H1 (cell line): Measurements from ENCODE around the gene STAM2. TPM values are rescaled to one million over a fixed set of nuclear protein-coding genes. Genes with fewer than 3 reads are reported as not detected.

Experiments used
- CTCF ChIA-PET: fragments of 300-600 bp; sonication (Branson Sonifier 250); formaldehyde crosslinking; loops from one replicate; lab custom pipeline; 2021; ENCODE audit not compliant: partially characterized antibody; lab: Charles Lee
- POLR2A ChIA-PET: fragments of 300-600 bp; sonication (Branson Sonifier 250); formaldehyde crosslinking; loops from one replicate; lab custom pipeline; 2021; ENCODE audit warnings: inconsistent platforms; ENCODE audit not compliant: partially characterized antibody; lab: Charles Lee
- DNase-seq, 2 experiments: peaks; one replicate each; pipeline versions ENCODE4 v3.0.0 to v3.0.0-alpha.2; 2010 to 2022; ENCODE audit warnings: low spot score in 2 of 2, low read depth in 1 of 2, mixed read lengths in 1 of 2
- FAIRE-seq: peaks from 2 replicates; lab custom pipeline; 2011; peaks lifted over from hg19 to GRCh38; lab: Jason Lieb, UNC
- H2AFZ ChIP-seq: 2 replicates; pipeline ENCODE4 v1.8.1; 2012; ENCODE audit warnings: low read length, inconsistent platforms
- H2AK5ac ChIP-seq: 2 replicates; pipeline ENCODE4 v1.6.1; 2013; ENCODE audit warnings: low read depth, low read length
- H2BK120ac ChIP-seq: replicated peaks from 2 replicates; pipeline ENCODE3; 2013; ENCODE audit warnings: low read depth, low read length, inconsistent platforms
- H2BK12ac ChIP-seq: 2 replicates; pipeline ENCODE4 v1.6.1; 2013; ENCODE audit warnings: low read depth, low read length
- H2BK15ac ChIP-seq: 2 replicates; pipeline ENCODE4 v1.6.1; 2013; ENCODE audit warnings: low read length
- H2BK20ac ChIP-seq: 2 replicates; pipeline ENCODE4 v1.6.1; 2013; ENCODE audit warnings: low read length
- H2BK5ac ChIP-seq: 2 replicates; pipeline ENCODE4 v1.6.1; 2013; ENCODE audit warnings: low read depth, low read length
- H3K14ac ChIP-seq: 2 replicates; pipeline ENCODE4 v1.6.1; 2013; ENCODE audit warnings: inconsistent platforms; ENCODE audit not compliant: insufficient read length
- H3K18ac ChIP-seq: 2 replicates; pipeline ENCODE4 v1.6.1; 2013; ENCODE audit warnings: low read length; ENCODE audit errors: extremely low read depth
- H3K23ac ChIP-seq: 2 replicates; pipeline ENCODE4 v1.6.1; 2013; ENCODE audit warnings: inconsistent platforms; ENCODE audit not compliant: insufficient read length
- H3K23me2 ChIP-seq: 2 replicates; pipeline ENCODE4 v1.6.1; 2013; ENCODE audit warnings: low read depth, low read length
- H3K27ac ChIP-seq: 2 replicates; pipeline ENCODE4 v1.6.1; 2011; ENCODE audit warnings: low read depth, low read length, inconsistent platforms
- H3K27me3 ChIP-seq, 4 experiments: replicated peaks in 1 of 4; 1 replicate in 1 of 4; 2 replicates in 3 of 4; pipeline versions ENCODE4 v1.6.1 to v1.8.1; 2011 to 2013; ENCODE audit warnings: low read length in 3 of 4, mild to moderate bottlenecking in 3 of 4, inconsistent platforms in 2 of 4, mixed read lengths in 2 of 4, moderate library complexity in 1 of 4; ENCODE audit not compliant: control insufficient read depth in 3 of 4, insufficient read depth in 3 of 4; ENCODE audit errors: extremely low read depth in 1 of 4
- H3K36me3 ChIP-seq, 4 experiments: 2 replicates each; pipeline versions ENCODE4 v1.6.1 to v1.8.1; 2011 to 2013; ENCODE audit warnings: mild to moderate bottlenecking in 4 of 4, low read length in 3 of 4, moderate library complexity in 2 of 4, control low read depth in 1 of 4, inconsistent platforms in 1 of 4; ENCODE audit not compliant: insufficient read depth in 4 of 4, control insufficient read depth in 2 of 4
- H3K4ac ChIP-seq: replicated peaks from 2 replicates; pipeline ENCODE3; 2013; ENCODE audit warnings: low read length, low read depth, mixed read lengths, inconsistent platforms; ENCODE audit not compliant: insufficient read length
- H3K4me1 ChIP-seq, 4 experiments: replicated peaks in 1 of 4; 1 replicate in 1 of 4; 2 replicates in 3 of 4; pipeline versions ENCODE4 v1.6.1 to v1.8.1; 2011 to 2013; ENCODE audit warnings: low read length in 3 of 4, inconsistent platforms in 2 of 4, mixed read lengths in 1 of 4; ENCODE audit not compliant: insufficient read depth in 4 of 4, control insufficient read depth in 3 of 4
- H3K4me2 ChIP-seq, 2 experiments: 2 replicates each; pipeline versions ENCODE4 v1.6.1 to v1.8.1; 2011 to 2013; ENCODE audit warnings: low read depth in 2 of 2, low read length in 2 of 2, control low read depth in 1 of 2, inconsistent platforms in 1 of 2, mild to moderate bottlenecking in 1 of 2; ENCODE audit not compliant: insufficient read depth in 1 of 2
- H3K4me3 ChIP-seq, 4 experiments: fragments of 200-600, 300-600 bp in 1 of 4; sonication (generic), shearing (Covaris generic), sonication (Bioruptor Twin) in 1 of 4; 2 replicates each; pipeline versions ENCODE4 v1.5.1 to v1.8.1; 2011 to 2016; ENCODE audit warnings: low read length in 4 of 4, low read depth in 3 of 4, control low read depth in 2 of 4, inconsistent platforms in 2 of 4, mild to moderate bottlenecking in 2 of 4, mixed read lengths in 1 of 4, moderate library complexity in 1 of 4; ENCODE audit not compliant: insufficient read depth in 2 of 4; ENCODE audit errors: extremely low read depth in 1 of 4
- H3K56ac ChIP-seq: replicated peaks from 2 replicates; pipeline ENCODE3; 2013; ENCODE audit warnings: low read depth, mild to moderate bottlenecking, mixed read lengths, low read length, inconsistent platforms; ENCODE audit not compliant: insufficient read length
- H3K79me1 ChIP-seq: 2 replicates; pipeline ENCODE4 v1.6.1; 2013; ENCODE audit warnings: low read depth, low read length, control low read depth
- H3K79me2 ChIP-seq, 2 experiments: 2 replicates each; pipeline versions ENCODE4 v1.6.1 to v1.8.1; 2012 to 2013; ENCODE audit warnings: low read length in 2 of 2, mild to moderate bottlenecking in 2 of 2, inconsistent platforms in 1 of 2; ENCODE audit not compliant: insufficient read depth in 2 of 2, control insufficient read depth in 1 of 2
- H3K9ac ChIP-seq, 4 experiments: replicated peaks in 1 of 4; 1 replicate in 1 of 4; 2 replicates in 3 of 4; pipeline versions ENCODE4 v1.6.1 to v1.8.1; 2011 to 2013; ENCODE audit warnings: low read depth in 3 of 4, low read length in 3 of 4, control low read depth in 2 of 4, mild to moderate bottlenecking in 2 of 4, moderate library complexity in 2 of 4, inconsistent platforms in 1 of 4; ENCODE audit errors: extremely low read depth in 1 of 4
- H3K9me3 ChIP-seq, 2 experiments: 2 replicates each; pipeline versions ENCODE4 v1.6.1 to v1.8.1; 2012 to 2013; ENCODE audit warnings: mild to moderate bottlenecking in 2 of 2, moderate library complexity in 2 of 2, control low read depth in 1 of 2, inconsistent platforms in 1 of 2, low read depth in 1 of 2, low read length in 1 of 2, mixed read lengths in 1 of 2; ENCODE audit not compliant: insufficient read depth in 2 of 2
- H4K20me1 ChIP-seq, 2 experiments: replicated peaks in 1 of 2; 2 replicates each; pipeline versions ENCODE3 to v1.8.1; 2011 to 2013; ENCODE audit warnings: inconsistent platforms in 2 of 2, low read length in 2 of 2, mild to moderate bottlenecking in 1 of 2; ENCODE audit not compliant: insufficient read depth in 2 of 2, control insufficient read depth in 1 of 2
- H4K5ac ChIP-seq: 2 replicates; pipeline ENCODE4 v1.6.1; 2013; ENCODE audit warnings: low read length, low read depth, mixed read lengths, inconsistent platforms; ENCODE audit not compliant: insufficient read length
- H4K8ac ChIP-seq: 2 replicates; pipeline ENCODE4 v1.8.0; 2013; ENCODE audit warnings: mild to moderate bottlenecking, moderate library complexity, low read length, inconsistent platforms; ENCODE audit not compliant: insufficient read depth; ENCODE audit errors: extremely low read depth
- H4K91ac ChIP-seq: replicated peaks from 2 replicates; pipeline ENCODE3; 2013; ENCODE audit warnings: low read length, mixed read lengths, inconsistent platforms; ENCODE audit not compliant: insufficient read length
- PHF8 ChIP-seq: fragments of 200-600 bp; sonication (generic); conservative IDR thresholded peaks from 2 replicates; pipeline ENCODE4 v1.7.1; 2012; ENCODE audit warnings: low read depth, mild to moderate bottlenecking, inconsistent platforms, low read length, moderate library complexity
- RBBP5 ChIP-seq: IDR thresholded peaks from 2 replicates; pipeline ENCODE4 v1.7.1; 2012; ENCODE audit warnings: low read depth, mild to moderate bottlenecking, inconsistent platforms, low read length, moderate library complexity, borderline replicate concordance
- SP1 ChIP-seq: IDR thresholded peaks from 2 replicates; pipeline ENCODE4 v1.6.1; 2011; ENCODE audit warnings: low read depth, low read length
- TBP ChIP-seq: IDR thresholded peaks from 2 replicates; pipeline ENCODE4 v1.6.1; 2011; ENCODE audit warnings: low read depth, low read length, improper control_type of control experiment
- WGBS, 2 experiments: shearing (Covaris generic) in 1 of 2; methylation state at CpG; one replicate each; pipeline versions ENCODE4 v1.1.6 to v1.1.7; 2013 to 2015; ENCODE audit warnings: low lambda C conversion rate in 2 of 2, mixed read lengths in 2 of 2, inconsistent platforms in 1 of 2, low coverage in 1 of 2, missing lambda C conversion rate in 1 of 2; ENCODE audit not compliant: insufficient replicate concordance in 2 of 2, insufficient coverage in 1 of 2, insufficient read length in 1 of 2; ENCODE audit errors: extremely low coverage in 1 of 2, missing lambda C conversion rate in 1 of 2; 5-methylcytosine and 5-hydroxymethylcytosine counted together
- polyA plus RNA-seq, 7 experiments: library from polyadenylated mRNA; depleted of rRNA in 3 of 7; stranded (reverse) in 5 of 7; unstranded in 2 of 7; fragments of >200 nt in 5 of 7; fragments of 200-250 nt in 2 of 7; gene quantifications; 1 replicate in 5 of 7; 2 replicates in 1 of 7; 4 replicates in 1 of 7; pipeline versions ENCODE4 v1.2.1 to v1.2.3, GENCODE V29; 2011 to 2013; ENCODE audit warnings: missing spikeins in 2 of 7, mixed read lengths in 2 of 7
- total RNA-seq: library from RNA; stranded (reverse); fragmentation: NEBNext Ultra II Directional; extraction: Animal tissue kit (Norgen Biotek cat#: 25700); gene quantifications from 2 replicates; pipeline ENCODE4 v1.2.1, GENCODE V29; 2021

The STAM2 gene
- total and polyA plus RNA-seq, 2 of the 8 experiments (the other 6 are each of a cell fraction or from before 2014, with no cell fraction given): 5.4 to 9.4 TPM

DNA sequence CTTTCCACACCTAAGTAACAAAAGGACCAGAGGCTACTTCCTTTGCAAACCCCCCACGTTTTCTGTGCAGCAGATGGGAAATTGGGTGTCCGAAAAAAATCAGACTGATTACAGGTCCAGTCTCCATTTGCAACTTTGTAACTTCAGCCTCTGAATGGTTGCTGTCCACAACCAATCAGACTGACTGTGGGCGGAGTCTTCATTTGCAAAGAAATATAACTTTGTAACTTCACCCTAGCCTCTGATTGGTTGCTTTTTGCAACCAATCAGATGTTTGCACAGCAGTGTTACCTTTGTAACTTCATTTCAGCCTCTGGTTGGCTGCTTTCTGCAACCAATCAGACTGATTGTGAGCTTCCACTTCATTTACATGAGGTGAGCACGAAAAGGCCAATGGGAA, 48.9 kb downstream of the STAM2 start:
- no peak overlapping the region for H4K91ac ChIP-seq
- H3K14ac ChIP-seq: no peak overlapping the region
- H3K9ac ChIP-seq: no peak overlapping the region
- H3K79me1 ChIP-seq: no peaks in the 10 kb centered on the region
- ChIA-PET CTCF (interaction anchor here (0.8 to 1.3 kb wide), 2 partner anchors 90 to 101 kb away, joined by 3 to 5 read pairs; no protein-coding TSS in a partner anchor), POLR2A (no interaction called here)
- no peak overlapping the region for H3K56ac ChIP-seq
- H2AK5ac ChIP-seq: no peak overlapping the region
- no peak overlapping the region for H2BK20ac ChIP-seq
- WGBS, 2 experiments: 91% methylated on average over 4 of the region's 4 CpGs; no CpG with 5 or more reads in 1 of the 2 experiments
- no peak for DNase-seq
- no peaks in the 10 kb centered on the region for H3K79me2 ChIP-seq
- H3K4ac ChIP-seq: no peak overlapping the region
- H3K4me1 ChIP-seq: peaks cover 0 to 3% (median 0%) of the 10 kb centered on the region in 4 experiments; a peak in 1 of 7 replicates
- no peak overlapping the region for H3K4me2 ChIP-seq
- no peak overlapping the region for H3K23ac ChIP-seq
- H4K20me1 ChIP-seq: peaks cover 0 to 1% of the 10 kb centered on the region in 2 experiments
- H3K36me3 ChIP-seq: no peaks in the 10 kb centered on the region
- no peaks in the 10 kb centered on the region for H3K27me3 ChIP-seq
- no peaks in the 10 kb centered on the region for H3K9me3 ChIP-seq
- H2BK12ac ChIP-seq: no peak overlapping the region
- H3K18ac ChIP-seq: no peak overlapping the region
- H2AFZ ChIP-seq: no peak overlapping the region
- peak; percentile 48 for FAIRE-seq
- no peak for TF ChIP-seq TBP
- no peak for TF ChIP-seq RBBP5
- peak; percentile 47; the same call in 1 of the 2 replicates for TF ChIP-seq SP1
- TF ChIP-seq PHF8: no peak
- H3K27ac ChIP-seq: no peak overlapping the region
- no peaks in the 10 kb centered on the region for H3K23me2 ChIP-seq
- no peak overlapping the region for H3K4me3 ChIP-seq
- H2BK120ac ChIP-seq: no peak overlapping the region
- no peak overlapping the region for H2BK15ac ChIP-seq
- no peak overlapping the region for H4K5ac ChIP-seq
- H2BK5ac ChIP-seq: no peak overlapping the region
- H4K8ac ChIP-seq: no peak overlapping the region
